ENCODE data around the gene B3GNT9.

The B3GNT9 gene

GRCh38 chr16:67169642-67170167 is 18.9 kb upstream of the B3GNT9 start:
- peak overlapping the region; percentile 49 to 59 for H3K4me3 ChIP-seq
- no peaks in the 10 kb centered on the region for H3K9me3 ChIP-seq
- no peaks in the 10 kb centered on the region for H3K36me3 ChIP-seq
- H3K27ac ChIP-seq: peak overlapping the region; percentile 92 to 96
- peaks cover 7 to 65% (median 58%) of the 10 kb centered on the region in 4 donors for H3K4me1 ChIP-seq
- H3K27me3 ChIP-seq: peaks cover 0 to 15% of the 10 kb centered on the region in 2 donors
- intact Hi-C loops (cut with DNase I; ENCODE audit: low total_unique reads): no loop called here
- DNase-seq: no peak
- TF ChIP-seq CTCF (IDR thresholded peaks at IDR 0.05): peak in 1 of 2 experiments; percentile 42

- intact Hi-C loops (cut with DNase I; ENCODE audit: low total_unique reads): no loop called here
- Histone ChIP-seq H3K9me3 (no peaks in the 10 kb centered on the region), H3K27ac (peak overlapping the region; percentile 92 to 96), H3K36me3 (no peaks in the 10 kb centered on the region), H3K4me1 (peaks cover 0 to 68% (median 59%) of the 10 kb centered on the region in 4 donors), H3K4me3 (no peak overlapping the region), H3K27me3 (peaks cover 0 to 22% of the 10 kb centered on the region in 2 donors)
- DNase-seq: no peak
- no peak for TF ChIP-seq CTCF (IDR thresholded peaks at IDR 0.05)
Measured at GRCh38 chr16:67169011-67169451, 18.2 kb upstream of the B3GNT9 start.

DNA sequence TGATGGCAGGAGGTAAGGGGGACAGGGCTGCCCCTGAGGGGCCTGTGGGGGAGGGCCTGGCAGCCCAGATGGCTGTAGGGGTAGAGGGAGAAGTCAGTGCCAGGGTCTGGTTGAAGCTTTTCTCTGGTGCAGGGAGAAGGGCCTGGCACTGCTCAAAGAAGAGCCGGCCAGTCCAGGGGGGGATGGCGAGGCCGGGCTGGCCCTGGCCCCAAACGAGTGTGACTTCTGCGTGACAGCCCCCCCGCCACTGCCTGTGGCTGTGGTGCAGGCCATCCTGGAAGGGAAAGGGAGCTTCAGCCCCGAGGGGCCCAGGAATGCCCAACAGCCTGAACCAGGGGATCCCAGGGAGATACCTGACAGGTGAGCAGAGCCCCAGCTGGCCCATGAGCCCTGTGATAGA is 16.8 kb upstream of the B3GNT9 start:
- Histone ChIP-seq H3K36me3 (no peaks in the 10 kb centered on the region), H3K4me1 (peaks cover 4 to 71% (median 65%) of the 10 kb centered on the region in 4 donors), H3K27me3 (peaks cover 0 to 35% of the 10 kb centered on the region in 2 donors), H3K4me3 (no peak overlapping the region), H3K9me3 (no peaks in the 10 kb centered on the region), H3K27ac (peak overlapping the region in 1 of 2 donors; percentile 11)
- TF ChIP-seq CTCF (IDR thresholded peaks at IDR 0.05): no peak
- no peak for DNase-seq
- intact Hi-C loops (cut with DNase I; ENCODE audit: low total_unique reads): no loop called here

- Histone ChIP-seq H3K27ac (peak overlapping the region in 1 of 2 donors; percentile 11), H3K36me3 (no peaks in the 10 kb centered on the region), H3K27me3 (peaks cover 0 to 42% of the 10 kb centered on the region in 2 donors), H3K9me3 (no peaks in the 10 kb centered on the region), H3K4me1 (peaks cover 4 to 77% (median 67%) of the 10 kb centered on the region in 4 donors), H3K4me3 (no peak overlapping the region)
- no peak for DNase-seq
- TF ChIP-seq CTCF (IDR thresholded peaks at IDR 0.05): no peak
- intact Hi-C loops (cut with DNase I; ENCODE audit: low total_unique reads): no loop called here
Measured at GRCh38 chr16:67166598-67167168, 15.9 kb upstream of the B3GNT9 start.

- no peak for DNase-seq
- no peaks in the 10 kb centered on the region for H3K9me3 ChIP-seq
- TF ChIP-seq CTCF (IDR thresholded peaks at IDR 0.05): no peak
- peaks cover 0 to 45% of the 10 kb centered on the region in 2 donors for H3K27me3 ChIP-seq
- H3K36me3 ChIP-seq: no peaks in the 10 kb centered on the region
- H3K27ac ChIP-seq: peak overlapping the region in 1 of 2 donors; percentile 73
- intact Hi-C loops (cut with DNase I; ENCODE audit: low total_unique reads): no loop called here
- no peak overlapping the region for H3K4me3 ChIP-seq
- H3K4me1 ChIP-seq: peaks cover 4 to 77% (median 68%) of the 10 kb centered on the region in 4 donors
Measured at GRCh38 chr16:67166110-67166547, 15.3 kb upstream of the B3GNT9 start.

Data from tibial artery (tissue), 4 donors.